HCT116 (cell line): ENCODE data around the gene ADD1. TPM values are rescaled to one million over a fixed set of nuclear protein-coding genes. Genes with fewer than 3 reads are reported as not detected.

Experiments used
- ATAC-seq: fragments of 200-7000 bp; cut with Tn5 transposase; 2 replicates; pipeline ENCODE4 v1.9.1; 2020; ENCODE audit warnings: mild to moderate bottlenecking, moderate library complexity
- BruUV-seq: library from RNA; stranded (reverse); fragments of 400-500 nt; replicated peaks from 2 replicates; lab custom pipeline; 2021; lab: Mats Ljungman, UMichigan
- CTCF ChIA-PET: fragments of 300-600 bp; sonication (Branson Sonifier 250); formaldehyde crosslinking; loops from one replicate; lab custom pipeline; 2021; ENCODE audit warnings: antibody characterized with exemption; lab: Charles Lee
- POLR2A ChIA-PET: fragments of 300-600, 350-600 bp; sonication (Branson Sonifier 250); formaldehyde crosslinking; loops from one replicate; lab custom pipeline; 2021; ENCODE audit warnings: antibody characterized with exemption; lab: Charles Lee
- RAD21 ChIA-PET, 2 experiments: fragments of 300-600 bp; sonication (Branson Sonifier 250); formaldehyde crosslinking; loops; one replicate each; lab custom pipeline; 2023; ENCODE audit warnings: low total read pairs in 2 of 2; ENCODE audit not compliant: uncharacterized antibody in 2 of 2, unreplicated experiment in 2 of 2, low non-redundant PET in 1 of 2; lab: Charles Lee
- DNase-seq: peaks from one replicate; pipeline ENCODE4 v3.0.0-alpha.2; 2010; ENCODE audit warnings: low read depth, low spot score
- H2AFZ ChIP-seq: fragments of 200-600 bp; shearing (Covaris generic), sonication (generic); 2 replicates; pipeline ENCODE4 v1.6.1; 2017; ENCODE audit warnings: low read depth, mixed run types, mixed read lengths, antibody characterized with exemption, low read length; ENCODE audit not compliant: poor library complexity, severe bottlenecking
- H3K27ac ChIP-seq: 2 replicates; pipeline ENCODE4 v1.5.1; 2012; ENCODE audit warnings: low read depth, low read length
- H3K27me3 ChIP-seq: fragments of 200-600 bp; sonication (generic); 2 replicates; pipeline ENCODE4 v1.6.1; 2016; ENCODE audit warnings: mixed run types, low read length, mixed read lengths; ENCODE audit not compliant: insufficient read depth
- H3K36me3 ChIP-seq, 2 experiments: fragments of 200-500 bp in 1 of 2; fragments of 200-600 bp in 1 of 2; sonication (Bioruptor generic) in 1 of 2; sonication (generic) in 1 of 2; 2 replicates each; pipeline versions ENCODE4 v1.5.1 to v1.6.1; 2014 to 2016; ENCODE audit warnings: low read length in 2 of 2, inconsistent platforms in 1 of 2, mixed read lengths in 1 of 2, mixed run types in 1 of 2; ENCODE audit not compliant: insufficient read depth in 2 of 2, control insufficient read depth in 1 of 2
- H3K4me1 ChIP-seq, 2 experiments: fragments of 200-600 bp in 1 of 2; sonication (generic) in 1 of 2; 2 replicates each; pipeline versions ENCODE4 v1.5.1 to v1.6.1; 2012 to 2017; ENCODE audit warnings: low read length in 2 of 2, inconsistent platforms in 1 of 2, mild to moderate bottlenecking in 1 of 2, mixed read lengths in 1 of 2, mixed run types in 1 of 2, moderate library complexity in 1 of 2; ENCODE audit not compliant: insufficient read depth in 2 of 2, control insufficient read depth in 1 of 2
- H3K4me2 ChIP-seq: fragments of 200-600 bp; sonication (generic); 2 replicates; pipeline ENCODE4 v1.6.1; 2017; ENCODE audit warnings: mixed run types, low read length, mixed read lengths
- H3K4me3 ChIP-seq, 2 experiments: fragments of 200-600 bp in 1 of 2; sonication (generic) in 1 of 2; replicated peaks in 1 of 2; 2 replicates each; pipeline ENCODE4 v1.5.1; 2011 to 2016; ENCODE audit warnings: low read length in 2 of 2, control low read depth in 1 of 2, low read depth in 1 of 2, mild to moderate bottlenecking in 1 of 2, mixed read lengths in 1 of 2, mixed run types in 1 of 2
- H3K79me2 ChIP-seq: fragments of 200-600 bp; sonication (generic); 2 replicates; pipeline ENCODE4 v1.6.1; 2017; ENCODE audit warnings: mild to moderate bottlenecking, mixed run types, low read length, moderate library complexity, mixed read lengths; ENCODE audit not compliant: insufficient read depth
- H3K9ac ChIP-seq: fragments of 200-600 bp; sonication (generic); 2 replicates; pipeline ENCODE4 v1.6.1; 2016; ENCODE audit warnings: low read length, mixed read lengths
- H3K9me2 ChIP-seq: fragments of 200-600 bp; sonication (generic), shearing (Covaris generic); 2 replicates; pipeline ENCODE4 v1.6.1; 2017; ENCODE audit warnings: mixed run types, mild to moderate bottlenecking, moderate library complexity; ENCODE audit not compliant: insufficient read depth
- H3K9me3 ChIP-seq, 2 experiments: fragments of 200-500 bp in 1 of 2; fragments of 200-600 bp in 1 of 2; sonication (Bioruptor generic) in 1 of 2; sonication (generic) in 1 of 2; 2 replicates each; pipeline ENCODE4 v1.6.1; 2014 to 2017; ENCODE audit warnings: low read length in 2 of 2, mixed read lengths in 2 of 2, inconsistent platforms in 1 of 2, low read depth in 1 of 2, mild to moderate bottlenecking in 1 of 2, mixed run types in 1 of 2, moderate library complexity in 1 of 2; ENCODE audit not compliant: control insufficient read depth in 1 of 2, insufficient read depth in 1 of 2
- H4K20me1 ChIP-seq: fragments of 200-600 bp; sonication (generic), shearing (Covaris generic); 2 replicates; pipeline ENCODE4 v1.6.1; 2017; ENCODE audit warnings: mixed run types, mild to moderate bottlenecking, moderate library complexity; ENCODE audit not compliant: insufficient read depth
- EGR1 ChIP-seq: IDR thresholded peaks from 2 replicates; pipeline ENCODE4 v1.6.1; 2012; ENCODE audit warnings: low read depth
- ELF1 ChIP-seq: IDR thresholded peaks from 2 replicates; pipeline ENCODE4 v1.6.1; 2012; ENCODE audit warnings: low read depth, borderline replicate concordance
- EZH2 ChIP-seq: fragments of 200-600 bp; sonication (generic); IDR thresholded peaks from 2 replicates; pipeline ENCODE4 v1.6.1; 2017; ENCODE audit warnings: antibody characterized with exemption, mixed run types
- FOSL1 ChIP-seq: IDR thresholded peaks from 2 replicates; pipeline ENCODE4 v1.6.1; 2012; ENCODE audit warnings: low read depth
- RAD21 ChIP-seq: IDR thresholded peaks from 2 replicates; pipeline ENCODE4 v1.6.1; 2012; ENCODE audit warnings: low read depth, mild to moderate bottlenecking
- REST ChIP-seq: IDR thresholded peaks from 2 replicates; pipeline ENCODE4 v1.6.1; 2012; ENCODE audit warnings: low read depth
- TCF7L2 ChIP-seq: IDR thresholded peaks from 2 replicates; pipeline ENCODE4 v1.7.0; 2011; ENCODE audit warnings: borderline replicate concordance, inconsistent platforms; ENCODE audit not compliant: insufficient read depth, insufficient read length; ENCODE audit errors: extremely low read depth
- ZBTB33 ChIP-seq: IDR thresholded peaks from 2 replicates; pipeline ENCODE4 v1.6.1; 2011; ENCODE audit warnings: mild to moderate bottlenecking, low read length, moderate library complexity; ENCODE audit not compliant: insufficient replicate concordance; ENCODE audit errors: extremely low read depth
- intact Hi-C: fragments of 100-400 bp; cut with micrococcal nuclease; formaldehyde crosslinking; loops from 2 replicates; pipeline ENCODE4 v1.10.0; 2022
- total RNA-seq: library from RNA; stranded (reverse); gene quantifications from one replicate; pipeline ENCODE4 v1.2.1, GENCODE V29; 2021; ENCODE audit not compliant: unreplicated experiment
- TF ChIP-seq, protein P1 (sequence below): IDR thresholded peaks from 2 replicates; pipeline ENCODE4 v1.6.1; 2012

Gene ADD1
- total RNA-seq, 1 experiment from 2014 or later: 139 TPM

DNA sequence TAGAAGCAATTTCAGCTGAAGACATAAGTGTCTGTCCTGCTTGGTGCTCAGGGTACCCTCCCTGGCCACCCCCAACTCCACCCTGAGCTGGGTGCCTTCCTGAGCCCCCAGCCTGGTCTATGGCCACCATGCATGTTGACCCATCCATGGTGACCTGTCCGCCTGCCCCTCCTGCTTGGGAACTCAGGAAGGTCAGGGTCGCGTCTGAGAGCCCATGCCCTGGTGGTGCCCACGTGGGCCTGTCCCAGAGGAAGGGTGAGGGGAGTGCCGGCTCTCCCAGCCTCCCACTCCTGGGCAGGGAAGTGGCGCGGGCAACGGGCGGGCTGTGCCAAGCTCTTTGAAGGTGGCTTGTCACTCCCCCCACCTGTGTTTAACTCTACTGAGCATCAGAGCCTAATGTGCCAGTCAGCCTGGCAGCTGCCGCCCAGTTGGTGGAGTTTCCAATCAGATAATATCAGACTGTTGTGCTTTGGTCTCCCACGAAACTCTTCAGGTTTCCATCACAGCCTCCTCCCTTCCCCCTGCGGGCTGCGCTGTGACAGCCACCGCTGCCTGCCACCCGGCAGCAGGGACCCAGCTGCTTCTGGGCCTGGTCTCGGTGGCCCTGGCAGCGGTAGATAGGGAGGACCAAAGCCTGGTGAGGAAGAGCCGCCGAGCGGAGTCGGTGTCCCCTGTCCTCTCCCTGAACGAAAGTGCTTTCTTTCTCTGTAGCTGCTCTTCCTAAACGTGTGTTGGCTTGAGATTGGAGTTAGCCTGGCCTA is 45.9 kb upstream of the ADD1 start:
- Histone ChIP-seq H3K27ac (no peak overlapping the region; the same call in 1 of the 2 replicates), H3K9me3 (no peaks in the 10 kb centered on the region), H3K27me3 (no peaks in the 10 kb centered on the region), H2AFZ (no peak overlapping the region), H3K4me1 (peaks cover 52 to 78% of the 10 kb centered on the region in 2 experiments), H3K9me2 (no peaks in the 10 kb centered on the region), H3K36me3 (no peaks in the 10 kb centered on the region), H3K79me2 (no peaks in the 10 kb centered on the region), H3K4me3 (no peak overlapping the region), H3K4me2 (no peak overlapping the region), H3K9ac (0 out of 2 replicates have a peak overlapping the region, but pooled peaks have one; percentile 22), H4K20me1 (no peaks in the 10 kb centered on the region)
- intact Hi-C loops: no loop called here
- ChIA-PET CTCF (no interaction called here), RAD21 (no interaction called here), POLR2A (no interaction called here)
- no TSS peak for BruUV-seq
- no peak for TF ChIP-seq EGR1
- no peak for TF ChIP-seq REST
- no peak for TF ChIP-seq TCF7L2
- TF ChIP-seq, protein P1, sequence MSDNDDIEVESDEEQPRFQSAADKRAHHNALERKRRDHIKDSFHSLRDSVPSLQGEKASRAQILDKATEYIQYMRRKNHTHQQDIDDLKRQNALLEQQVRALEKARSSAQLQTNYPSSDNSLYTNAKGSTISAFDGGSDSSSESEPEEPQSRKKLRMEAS: no peak
- TF ChIP-seq ELF1: no peak
- TF ChIP-seq EZH2: no peak
- no peak for TF ChIP-seq ZBTB33
- TF ChIP-seq FOSL1: no peak
- TF ChIP-seq RAD21: no peak
- DNase-seq (no peak), ATAC-seq (no peak)
